Fibroblast of gingiva (primary cell): ENCODE data around the gene ADAD2.

Source experiments
- DNase-seq: peaks from one replicate; pipeline ENCODE4 v3.0.0-alpha.2; 2011; ENCODE audit warnings: low read depth

The ADAD2 gene

GRCh38 chr16:84176192-84177053 is 14.5 kb upstream of the ADAD2 start:
- DNase-seq: no peak

- DNase-seq: no peak
Observed at GRCh38 chr16:84177741-84178073, 13.2 kb upstream of the ADAD2 start.

GRCh38 chr16:84178146-84178765 is 12.7 kb upstream of the ADAD2 start:
- no peak for DNase-seq

- DNase-seq: no peak
Observed at GRCh38 chr16:84178892-84179611, 11.9 kb upstream of the ADAD2 start.

- DNase-seq: no peak
Observed at GRCh38 chr16:84179612-84180320, 11.2 kb upstream of the ADAD2 start.

DNA sequence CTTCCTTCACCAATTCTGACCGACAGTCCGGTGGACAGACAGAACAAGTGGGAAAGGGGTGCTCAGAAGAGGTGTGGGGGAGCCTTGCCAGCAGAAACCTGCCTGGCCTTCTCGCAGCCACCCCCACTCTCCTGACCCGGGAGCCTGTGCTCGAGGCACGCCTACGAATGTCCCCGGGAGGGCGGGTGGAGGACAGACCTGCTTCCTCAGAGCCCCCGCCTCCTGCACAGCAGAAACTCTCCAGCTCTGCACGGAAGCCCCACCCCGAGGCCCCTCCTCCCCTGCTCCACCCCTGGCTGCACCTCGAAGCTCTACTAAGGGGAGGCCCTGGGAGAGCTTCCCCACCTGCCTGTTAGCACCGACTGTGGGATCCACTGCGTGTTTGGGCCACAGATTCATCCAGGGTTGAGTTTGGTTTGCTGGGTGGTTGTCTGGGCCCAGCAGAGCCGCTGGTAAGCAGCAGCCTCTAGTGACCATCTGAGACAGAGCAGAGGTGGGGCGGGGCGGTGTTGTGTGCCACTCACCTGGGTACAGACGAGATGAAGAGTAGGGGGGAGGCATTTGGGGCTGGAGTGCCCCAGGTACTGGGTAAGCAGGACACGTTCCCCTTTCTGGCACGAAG is 10.3 kb upstream of the ADAD2 start:
- no peak for DNase-seq

DNA sequence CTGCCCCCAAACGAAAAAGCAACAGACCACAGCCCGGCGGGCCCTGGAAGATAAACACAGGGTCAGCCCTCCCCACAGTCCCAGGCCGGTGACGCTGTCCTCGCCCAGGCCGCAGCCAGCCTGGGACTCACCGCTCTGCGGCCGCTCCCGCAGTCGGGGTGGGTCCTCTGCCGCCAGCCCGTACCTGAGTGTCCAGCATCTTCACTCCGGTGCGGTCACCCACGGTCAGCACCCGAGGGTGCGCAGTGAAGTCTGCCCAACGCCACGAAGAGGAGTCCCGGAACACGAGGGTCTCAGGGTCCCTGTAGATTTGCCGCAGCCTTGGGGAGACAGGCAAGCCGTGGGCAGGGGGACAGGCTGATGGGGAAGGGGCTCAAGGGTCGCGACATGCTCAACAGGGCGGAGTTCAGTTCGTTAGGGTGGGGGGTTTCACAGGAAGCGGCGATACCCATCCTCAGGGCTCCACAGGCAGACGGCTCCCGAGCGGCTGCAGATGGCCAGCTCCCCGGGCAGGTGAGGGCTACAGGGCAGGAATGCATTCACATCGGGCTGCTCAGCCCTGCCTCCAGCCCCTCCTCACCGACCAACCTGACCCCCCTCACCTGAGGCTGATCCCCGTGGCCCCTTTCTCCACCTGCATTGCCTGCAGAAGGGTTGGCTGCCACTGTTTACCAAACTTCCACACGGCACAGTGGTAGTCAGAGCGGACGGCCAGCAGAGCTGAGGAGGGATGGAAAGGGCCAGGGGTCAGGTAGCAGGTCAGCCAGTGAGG is 9.6 kb upstream of the ADAD2 start:
- no peak for DNase-seq

DNA sequence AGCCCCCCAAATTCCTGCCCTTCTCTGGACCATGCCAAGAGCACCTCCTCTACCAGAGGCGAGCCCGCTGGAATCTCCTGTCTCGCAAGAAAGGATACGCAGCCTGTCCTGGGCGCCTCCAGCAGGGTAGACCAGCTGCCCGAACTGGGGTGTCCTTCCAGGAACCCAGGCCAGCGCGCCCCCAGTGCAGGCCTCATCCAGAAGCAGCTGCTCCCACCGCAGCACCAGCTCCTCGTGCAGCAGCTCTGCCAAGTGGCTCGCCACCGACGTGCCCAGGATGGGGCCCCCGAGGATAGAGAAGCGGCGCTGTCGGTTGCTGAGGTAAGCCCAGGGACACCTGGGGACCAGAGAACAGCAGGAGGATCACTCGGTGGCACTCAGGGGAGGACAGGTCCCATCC is 8.9 kb upstream of the ADAD2 start:
- DNase-seq: no peak

DNA sequence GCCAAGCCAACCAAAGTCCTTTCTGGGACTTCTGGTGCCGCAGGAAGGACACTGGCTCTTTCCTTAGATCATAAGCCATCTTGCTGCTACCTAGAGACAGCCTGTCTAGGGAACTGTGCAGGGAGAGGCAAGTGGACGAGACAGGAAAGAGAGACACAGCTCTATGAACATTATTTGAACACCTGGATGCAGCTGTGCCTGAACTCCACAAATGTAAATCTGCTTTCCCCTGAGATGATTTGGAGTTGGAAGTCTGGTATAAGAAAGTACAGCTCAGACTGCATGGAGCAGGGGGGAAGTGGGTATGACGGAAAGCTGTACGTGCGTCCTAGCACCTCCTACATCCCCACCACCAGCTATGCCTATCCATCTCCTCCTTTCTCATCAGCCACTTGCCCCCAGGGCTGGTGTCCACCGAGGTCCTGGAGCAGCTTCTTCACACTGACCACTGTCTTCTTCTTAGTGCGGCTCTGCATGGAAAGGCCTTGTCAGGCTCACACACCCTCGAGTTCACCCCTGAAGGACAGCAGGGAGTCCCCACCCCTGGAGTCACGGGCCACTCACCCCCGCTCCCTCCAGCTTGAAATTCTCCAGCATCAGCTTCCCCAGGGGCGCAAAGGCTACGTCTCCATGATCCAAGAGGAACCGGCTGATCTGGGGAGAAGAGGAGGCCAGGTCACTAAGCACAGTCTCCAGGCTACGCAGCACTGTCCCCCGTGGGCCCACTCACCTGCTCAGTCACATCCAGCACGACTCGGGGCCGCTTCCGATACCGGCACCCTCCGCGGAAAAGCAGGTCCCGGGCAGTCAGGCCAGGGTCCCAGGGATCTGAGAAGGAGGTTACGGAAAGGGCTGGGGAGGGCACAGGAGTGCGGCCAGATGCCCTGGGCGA is 8.0 kb upstream of the ADAD2 start:
- no peak for DNase-seq

- DNase-seq: no peak
Observed at GRCh38 chr16:84183572-84183875, 7.4 kb upstream of the ADAD2 start.

- DNase-seq: no peak
Observed at GRCh38 chr16:84183911-84184591, 6.9 kb upstream of the ADAD2 start.

GRCh38 chr16:84184775-84185174 is 6.2 kb upstream of the ADAD2 start:
- DNase-seq: no peak

GRCh38 chr16:84186685-84187437 is 4.1 kb upstream of the ADAD2 start, which contains the start of gene TAF1C:
Gene TAF1C (minus strand): TSS chr16:84187057. CDS start chr16:84184988, 2,069 bp downstream.
- DNase-seq: peak; percentile 94

- no peak for DNase-seq
Observed at GRCh38 chr16:84191466-84191865, 509 bp downstream of the ADAD2 start.

DNA sequence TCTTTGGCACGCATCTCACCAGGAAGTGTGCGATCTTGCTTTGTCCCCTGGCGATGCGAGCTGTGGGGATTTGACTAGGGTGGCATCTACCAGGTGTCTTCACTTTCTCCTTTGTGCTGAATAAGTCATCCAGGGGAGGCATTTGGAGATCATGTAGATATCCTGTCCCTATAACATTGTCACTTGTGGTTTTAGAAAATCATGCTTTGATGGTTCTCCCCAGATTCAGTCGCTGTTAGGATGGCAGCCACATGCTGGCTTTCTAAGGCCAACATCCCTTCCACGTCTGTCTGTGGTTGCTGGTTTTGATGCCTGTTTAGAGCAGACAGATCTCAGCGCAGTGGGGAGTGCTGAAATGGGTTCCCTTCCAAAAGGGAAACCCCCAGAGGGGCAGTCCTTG is 2.5 kb downstream of the ADAD2 start:
- DNase-seq: no peak

GRCh38 chr16:84194018-84194417 is 3.1 kb downstream of the ADAD2 start:
- no peak for DNase-seq

GRCh38 chr16:84194470-84195200 is 3.7 kb downstream of the ADAD2 start:
- DNase-seq: no peak
